ENCODE results near the gene JAZF1.
"Not testable (repeated sequence)": the region's sequence is repeated elsewhere in the genome, so short reads cannot be mapped to it uniquely, and the experiment has no call there.

The JAZF1 gene

DNA sequence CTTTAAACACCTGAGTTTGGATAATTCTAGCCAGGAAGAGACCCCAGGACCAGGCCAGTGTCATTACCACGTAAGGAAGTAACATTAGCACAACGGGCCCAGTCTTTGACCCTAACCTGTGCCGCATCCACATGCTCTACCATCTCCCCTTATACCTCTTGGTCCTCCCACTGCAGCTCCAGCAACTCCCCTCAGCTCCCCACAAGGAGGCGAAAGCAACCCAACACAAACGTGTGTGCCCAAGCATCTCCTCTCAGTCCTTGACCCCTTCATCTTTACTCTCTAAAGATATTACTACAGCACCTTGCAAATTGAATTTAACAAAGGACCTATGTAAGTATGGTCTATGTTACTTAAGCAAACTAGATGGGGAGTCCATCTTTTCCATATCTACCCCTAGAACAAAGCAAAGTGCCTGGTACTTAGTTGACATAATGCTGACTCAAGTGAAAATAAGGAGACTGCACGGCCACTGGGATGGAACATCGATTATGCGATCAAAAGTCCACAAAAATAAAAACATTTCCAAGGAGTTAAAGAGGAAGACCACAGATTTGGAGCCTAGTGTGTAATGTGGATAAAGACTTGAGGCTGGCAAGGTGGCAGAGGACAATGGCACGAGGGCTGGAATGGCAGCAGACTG lies 147.7 kb downstream of the JAZF1 start:
- no peak for DNase-seq

DNA sequence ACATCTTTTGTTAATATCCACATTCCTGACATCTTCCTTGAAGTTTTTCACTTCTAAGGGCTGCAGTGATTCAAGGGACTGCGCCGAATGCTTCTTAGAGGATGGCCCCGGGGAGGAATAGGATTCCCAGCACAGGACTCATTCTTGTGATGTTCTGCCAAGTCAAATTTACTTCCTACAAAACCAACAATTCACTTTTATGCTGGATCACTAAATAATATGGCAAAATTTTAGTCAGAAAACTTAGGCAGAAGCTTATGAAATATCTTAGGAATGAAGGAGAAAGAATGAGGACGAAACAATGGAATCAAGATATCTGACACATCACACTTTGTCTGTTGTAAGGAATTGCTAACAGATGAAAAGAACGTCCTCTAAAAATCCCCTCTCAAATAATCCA lies 151.5 kb downstream of the JAZF1 start:
- DNase-seq: no peak

DNA sequence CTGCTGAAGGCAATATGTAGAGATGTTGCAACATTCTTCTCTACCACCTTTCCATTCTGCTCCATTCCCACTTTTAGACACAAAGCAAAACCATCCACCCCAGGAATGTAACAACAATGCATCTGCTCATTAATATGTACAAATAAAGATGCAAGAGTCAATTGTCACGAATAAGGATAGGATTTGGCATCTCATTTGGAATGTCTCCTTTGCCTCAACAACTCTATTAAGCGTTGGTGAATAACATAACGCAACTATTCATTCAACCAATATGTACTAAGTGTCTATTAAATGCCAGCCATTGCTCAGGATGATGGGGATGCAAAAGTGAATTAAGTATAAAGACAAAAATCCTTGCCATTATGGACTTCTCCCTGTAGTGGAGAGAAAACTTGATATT lies 152.1 kb downstream of the JAZF1 start:
- no peak for DNase-seq

DNA sequence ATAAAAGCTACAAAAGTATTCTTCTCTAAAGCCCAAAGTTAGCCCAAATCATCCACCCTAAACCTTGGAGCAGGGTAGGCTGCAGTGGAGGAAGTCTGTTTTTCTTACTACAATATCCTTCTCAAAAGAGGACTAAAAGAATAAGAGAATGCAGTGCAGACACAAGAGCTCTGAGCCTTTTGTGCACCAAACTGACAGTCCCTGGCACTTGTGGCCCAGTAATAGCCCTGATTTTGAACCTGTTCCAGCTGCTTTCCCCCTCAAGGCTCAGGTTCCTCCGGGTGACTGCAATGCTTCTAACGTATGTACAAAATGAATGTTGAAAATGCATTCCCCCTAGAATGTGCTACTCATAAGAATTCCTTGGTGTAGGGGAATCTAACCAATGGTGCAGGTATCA lies 154.4 kb downstream of the JAZF1 start:
- no peak for DNase-seq

DNA sequence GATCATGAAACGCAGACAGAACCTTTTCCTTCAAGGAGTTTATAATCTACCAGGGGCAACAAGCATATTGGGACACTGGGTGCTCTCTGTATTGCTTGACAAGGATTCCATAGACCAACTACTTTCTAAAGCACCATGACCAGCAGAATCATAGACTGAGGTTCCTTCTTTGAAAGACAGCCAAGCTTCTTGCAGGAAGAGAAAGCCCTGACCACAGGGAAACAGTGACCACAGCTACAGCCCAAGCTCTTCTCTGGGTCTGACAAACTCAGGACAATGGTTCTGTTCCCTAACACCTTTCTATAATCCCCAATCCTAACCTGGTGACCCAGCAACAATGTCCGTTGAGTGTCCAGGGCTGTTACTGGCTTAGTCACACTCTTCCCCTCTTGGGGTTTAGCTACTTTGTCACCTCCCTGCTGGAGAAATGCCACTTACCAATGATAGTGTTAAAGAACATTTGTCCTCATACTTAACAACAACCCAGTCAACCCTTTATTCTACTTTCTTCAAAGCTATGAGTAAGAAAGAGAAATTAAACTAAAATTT lies 155.7 kb downstream of the JAZF1 start:
- DNase-seq: no peak

DNA sequence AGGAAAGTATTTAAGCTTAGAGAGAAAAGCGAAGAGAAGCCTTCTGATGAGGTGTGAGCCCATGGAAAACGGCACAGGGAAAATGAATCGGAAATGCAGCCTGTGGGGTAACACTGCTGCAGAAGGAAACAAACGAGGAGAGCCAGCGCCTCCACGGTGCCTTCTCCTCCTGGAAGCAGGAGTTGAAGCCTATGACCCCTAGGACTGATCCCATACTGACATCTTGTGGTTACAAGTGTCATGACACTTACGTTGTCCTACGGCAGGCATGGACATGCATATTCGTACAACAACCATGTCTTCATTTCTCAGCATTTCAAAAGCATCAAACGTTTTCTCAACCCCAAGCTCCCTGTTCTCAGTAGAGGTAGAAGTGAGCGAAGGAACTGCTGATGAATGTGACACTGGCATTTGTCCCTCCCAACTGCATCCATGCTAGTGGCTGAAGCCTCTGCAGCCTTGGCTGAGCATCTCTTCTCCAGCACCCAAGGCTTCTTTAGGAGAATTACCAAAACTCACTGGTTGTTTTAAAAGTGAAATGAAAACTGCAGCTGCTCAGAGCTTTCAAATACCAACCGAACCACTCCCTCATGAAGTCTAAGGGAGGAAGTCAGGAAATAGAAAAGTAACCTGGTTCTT lies 160.2 kb downstream of the JAZF1 start:
- DNase-seq: peak; percentile 44

DNA sequence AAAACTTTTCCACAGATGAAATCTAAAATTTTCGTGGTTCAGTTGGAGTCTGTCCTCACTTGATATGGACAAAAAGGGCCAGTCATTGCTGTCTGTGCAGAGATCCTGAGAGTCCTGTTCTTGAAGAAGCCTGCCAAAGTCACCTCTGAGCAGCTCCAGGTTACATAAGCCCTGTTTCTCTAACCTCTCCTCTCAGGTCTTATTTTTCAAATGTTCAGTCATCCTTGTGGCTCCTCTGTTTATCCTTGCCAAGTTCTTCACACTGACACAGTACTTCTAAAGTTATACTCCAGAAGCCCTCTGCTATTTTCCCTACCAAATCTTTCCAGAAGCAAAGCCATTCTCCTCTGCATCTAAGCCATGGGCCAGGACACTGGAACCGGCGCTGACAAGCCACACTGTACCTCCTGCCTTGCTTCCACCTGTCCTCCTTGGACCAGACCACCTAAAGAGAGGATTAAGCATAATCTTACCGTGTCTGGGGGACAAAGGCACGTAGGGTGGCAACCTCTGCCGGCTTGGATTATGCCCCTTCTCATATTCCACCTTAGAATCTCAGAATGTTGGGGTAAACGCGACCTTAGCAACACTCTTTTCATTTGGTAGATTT lies 161.6 kb downstream of the JAZF1 start:
- no peak for DNase-seq

DNA sequence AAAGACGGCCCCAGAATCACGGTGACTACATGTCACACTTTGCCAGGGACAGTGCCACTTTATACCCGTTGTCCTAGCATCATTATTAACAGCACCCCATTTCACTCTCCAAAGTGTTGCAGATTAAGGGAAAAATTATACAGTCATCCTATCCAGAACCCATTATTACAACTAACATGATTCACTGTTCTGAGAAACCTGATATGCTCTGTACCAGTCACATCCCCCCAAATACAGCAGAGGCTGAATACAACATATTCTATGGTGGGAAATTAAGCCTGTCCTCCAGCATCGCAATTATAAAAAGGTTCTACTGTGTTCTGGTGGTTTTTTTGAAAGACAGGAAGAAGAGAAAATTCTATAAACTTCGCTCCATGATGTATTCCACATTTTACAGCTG lies 162.1 kb downstream of the JAZF1 start:
- DNase-seq: no peak

DNA sequence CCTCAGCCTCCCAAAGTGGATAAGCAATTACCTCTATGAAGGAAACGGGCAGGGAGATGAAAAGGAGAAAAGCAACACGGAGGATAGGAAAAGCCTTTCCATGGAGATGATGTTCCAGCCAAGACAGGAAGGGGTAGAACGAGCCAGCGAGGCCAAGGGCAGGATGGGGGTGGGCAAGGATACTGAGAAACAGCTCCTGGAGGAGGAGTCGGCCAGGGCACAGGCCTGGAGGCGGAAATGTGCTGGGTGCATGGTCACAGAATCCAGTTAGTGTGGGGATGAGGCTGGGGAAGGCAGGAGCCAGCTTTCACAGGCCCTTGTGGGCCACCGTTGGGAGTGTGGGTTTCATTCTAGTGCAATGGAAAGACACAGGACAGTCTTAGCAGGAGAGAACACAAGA lies 162.6 kb downstream of the JAZF1 start:
- no peak for DNase-seq

DNA sequence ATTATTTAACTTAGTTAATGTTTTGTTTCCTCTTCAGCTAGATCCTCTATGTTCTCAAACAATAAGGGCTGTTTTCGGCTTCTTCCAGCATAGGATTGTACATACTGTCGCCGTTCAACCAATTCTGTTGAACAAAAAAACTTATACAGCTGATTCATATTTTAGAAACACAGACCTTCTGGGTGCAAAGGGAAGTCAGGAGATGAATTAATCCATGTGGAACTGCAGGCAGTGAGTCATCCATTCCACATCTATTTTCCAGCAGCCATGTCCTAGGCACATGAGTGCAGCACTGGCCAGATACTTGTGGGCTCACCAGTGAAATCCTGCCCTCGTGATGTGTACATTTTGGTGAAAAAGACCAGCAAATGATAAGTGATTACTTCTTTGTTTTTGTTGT lies 163.2 kb downstream of the JAZF1 start:
- no peak for DNase-seq

DNA sequence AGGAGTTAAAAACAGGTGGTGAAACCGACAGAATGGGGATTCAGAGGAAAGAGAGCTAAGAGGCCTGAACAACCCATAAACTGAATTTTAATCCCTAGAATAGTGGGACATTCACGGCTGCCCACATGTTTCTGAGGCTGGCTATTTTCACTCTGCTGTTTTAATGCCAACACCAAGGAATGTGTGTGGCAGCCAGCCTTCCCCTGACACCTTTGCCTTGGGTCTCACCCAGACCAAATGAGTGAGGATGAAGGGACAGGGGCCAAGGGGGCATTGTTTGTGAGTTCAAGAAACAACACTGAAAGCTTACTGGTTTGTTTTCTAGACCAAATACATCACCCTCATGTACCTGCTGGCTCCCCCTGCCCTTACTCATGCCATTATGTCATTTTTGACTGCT lies 164.3 kb downstream of the JAZF1 start:
- DNase-seq: no peak

DNA sequence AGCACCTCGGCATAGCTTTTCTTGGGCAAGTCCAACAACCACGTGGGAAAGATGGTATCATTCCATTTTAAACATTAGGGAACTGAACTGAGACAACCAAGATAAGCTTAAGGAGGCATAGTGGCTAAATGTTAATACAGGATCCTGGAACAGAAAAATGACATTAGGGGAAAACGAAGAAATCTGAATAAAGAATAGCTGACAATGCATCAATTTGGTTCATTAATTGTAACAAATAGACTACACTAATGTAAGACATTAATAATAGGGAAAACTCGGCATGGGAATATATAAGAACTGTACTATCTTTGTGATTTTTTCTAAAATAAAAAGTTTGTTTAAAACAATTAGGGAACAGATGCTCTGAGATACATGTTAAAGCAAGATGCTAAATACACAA lies 165.4 kb downstream of the JAZF1 start:
- DNase-seq: no peak

DNA sequence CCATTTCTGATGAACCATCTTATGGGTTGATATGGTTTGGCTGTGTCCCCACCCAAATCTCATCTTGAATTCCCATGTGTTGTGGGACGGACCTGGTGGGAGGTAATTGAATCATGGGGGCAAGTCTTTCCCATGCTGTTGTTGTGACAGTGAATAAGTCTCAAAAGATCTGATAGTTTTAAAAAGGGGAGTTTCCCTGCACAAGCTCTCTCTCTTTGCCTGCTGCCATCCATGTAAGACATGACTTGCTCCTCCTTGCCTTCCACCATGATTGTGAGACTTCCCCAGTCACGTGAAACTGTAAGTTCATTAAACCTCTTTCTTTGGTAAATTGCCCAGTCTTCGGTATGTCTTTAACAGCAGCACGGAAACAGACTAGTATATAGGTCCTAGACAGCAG lies 166.3 kb downstream of the JAZF1 start:
- DNase-seq: not testable (repeated sequence)

DNA sequence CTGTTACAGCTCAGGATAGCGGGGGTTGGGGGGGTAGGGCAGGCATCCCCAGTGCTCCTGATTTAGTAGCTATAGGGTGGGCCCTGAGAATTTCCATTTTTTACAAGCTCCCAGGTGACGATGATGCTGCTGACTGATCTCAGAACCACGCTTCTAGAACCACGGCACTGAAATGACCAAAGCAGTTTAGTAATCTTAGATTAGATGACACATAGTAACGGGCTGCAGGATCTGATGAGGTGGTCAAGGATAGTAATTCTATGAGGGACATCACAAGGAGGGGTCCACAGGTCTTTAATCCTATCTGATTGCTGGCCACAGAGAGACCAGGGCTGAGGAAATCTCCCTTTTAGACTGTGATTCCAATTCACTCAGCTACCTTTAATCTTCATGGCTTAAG lies 167.2 kb downstream of the JAZF1 start:
- DNase-seq: no peak

DNA sequence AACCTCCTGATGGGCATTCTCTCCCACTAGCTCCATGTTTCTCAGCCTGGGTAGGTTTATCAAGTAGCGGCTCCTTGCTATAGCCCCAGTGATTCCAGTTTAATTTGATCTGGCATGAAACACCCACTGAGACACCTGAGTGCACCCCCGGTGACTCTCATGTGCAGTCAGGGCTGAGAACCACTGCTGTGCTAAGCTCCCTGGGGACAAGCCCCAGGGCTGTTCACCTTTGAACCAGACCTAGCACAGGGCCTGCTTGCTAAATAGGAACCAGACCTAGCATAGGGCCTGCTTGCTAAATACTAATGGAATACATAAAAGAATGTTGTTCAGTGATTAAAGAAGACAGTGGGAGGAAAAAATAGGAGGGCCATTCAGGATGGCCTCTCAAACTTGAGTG lies 167.6 kb downstream of the JAZF1 start:
- no peak for DNase-seq

DNA sequence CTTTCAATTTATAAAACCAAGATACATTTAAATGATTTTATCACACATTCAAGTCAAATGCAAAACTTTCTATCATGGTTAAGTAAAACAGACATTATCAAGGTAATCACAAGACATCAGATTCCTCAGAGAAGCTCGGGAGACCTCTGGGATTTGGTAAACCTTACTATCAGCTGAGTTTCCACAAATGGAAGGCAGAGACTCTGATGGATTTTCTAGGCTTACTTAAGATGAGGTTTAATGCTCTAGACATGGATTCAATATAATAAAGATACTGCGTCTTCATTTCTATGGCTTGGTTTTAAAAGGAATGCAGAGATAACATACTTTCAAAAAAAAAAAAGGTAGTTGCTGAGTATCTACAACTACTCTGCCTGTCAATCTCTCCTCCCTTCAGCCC lies 171.7 kb downstream of the JAZF1 start:
- no peak for DNase-seq

DNA sequence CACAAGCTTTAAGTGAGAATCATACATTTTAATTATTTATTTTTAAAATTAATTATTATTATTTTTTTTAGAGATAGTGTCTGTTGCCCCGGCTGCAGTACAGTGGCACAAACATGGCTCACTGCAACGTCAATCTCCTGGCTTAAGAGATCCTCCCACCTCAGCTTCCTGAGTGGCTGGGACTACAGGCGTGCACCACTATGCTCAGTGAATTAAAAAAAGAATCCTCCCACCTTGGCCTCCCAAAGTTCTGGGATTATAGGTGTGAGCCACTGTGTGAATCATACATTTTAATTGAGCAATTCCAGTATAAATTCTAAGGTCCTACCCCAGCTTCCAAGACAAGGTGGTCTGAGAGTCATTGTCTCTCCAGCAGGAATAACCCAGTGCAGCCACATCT lies 172.4 kb downstream of the JAZF1 start:
- no peak for DNase-seq

DNA sequence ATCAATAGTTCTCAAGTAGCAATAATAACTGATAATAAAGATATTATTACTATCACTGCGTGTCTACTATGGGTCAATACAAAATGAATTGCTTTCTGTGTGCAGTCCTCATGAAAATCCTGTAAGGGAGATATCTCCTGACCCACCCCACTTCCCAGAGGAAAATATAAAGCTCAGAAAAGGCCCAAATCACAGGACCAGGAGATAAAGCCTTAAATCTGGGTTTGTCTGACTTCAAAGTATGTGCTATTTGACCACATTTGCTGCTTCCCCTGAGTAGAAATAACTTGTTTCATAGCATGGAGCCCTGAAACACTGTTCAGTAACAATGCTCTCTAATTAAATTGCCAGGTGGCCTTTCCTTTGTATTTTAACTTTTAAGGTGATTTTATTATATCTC lies 174.1 kb downstream of the JAZF1 start:
- DNase-seq: no peak

DNA sequence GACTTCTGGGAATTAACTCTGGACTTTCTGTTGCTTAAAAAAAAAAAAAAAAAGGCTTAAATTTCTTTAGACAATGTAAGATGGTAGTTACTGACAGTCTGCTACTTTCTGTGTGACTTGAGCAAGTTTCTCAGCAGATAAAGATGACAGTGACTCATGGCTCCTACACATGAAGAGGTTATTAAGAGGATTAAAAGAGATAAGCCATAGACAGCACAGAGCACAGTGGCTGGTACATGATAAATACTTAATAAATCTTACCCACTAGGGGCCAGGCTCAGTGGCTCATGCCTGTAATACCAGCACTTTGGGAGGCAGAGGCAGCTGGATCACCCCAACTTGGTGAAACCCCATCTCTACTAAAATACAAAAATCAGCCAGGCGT lies 174.8 kb downstream of the JAZF1 start:
- no peak for DNase-seq

DNA sequence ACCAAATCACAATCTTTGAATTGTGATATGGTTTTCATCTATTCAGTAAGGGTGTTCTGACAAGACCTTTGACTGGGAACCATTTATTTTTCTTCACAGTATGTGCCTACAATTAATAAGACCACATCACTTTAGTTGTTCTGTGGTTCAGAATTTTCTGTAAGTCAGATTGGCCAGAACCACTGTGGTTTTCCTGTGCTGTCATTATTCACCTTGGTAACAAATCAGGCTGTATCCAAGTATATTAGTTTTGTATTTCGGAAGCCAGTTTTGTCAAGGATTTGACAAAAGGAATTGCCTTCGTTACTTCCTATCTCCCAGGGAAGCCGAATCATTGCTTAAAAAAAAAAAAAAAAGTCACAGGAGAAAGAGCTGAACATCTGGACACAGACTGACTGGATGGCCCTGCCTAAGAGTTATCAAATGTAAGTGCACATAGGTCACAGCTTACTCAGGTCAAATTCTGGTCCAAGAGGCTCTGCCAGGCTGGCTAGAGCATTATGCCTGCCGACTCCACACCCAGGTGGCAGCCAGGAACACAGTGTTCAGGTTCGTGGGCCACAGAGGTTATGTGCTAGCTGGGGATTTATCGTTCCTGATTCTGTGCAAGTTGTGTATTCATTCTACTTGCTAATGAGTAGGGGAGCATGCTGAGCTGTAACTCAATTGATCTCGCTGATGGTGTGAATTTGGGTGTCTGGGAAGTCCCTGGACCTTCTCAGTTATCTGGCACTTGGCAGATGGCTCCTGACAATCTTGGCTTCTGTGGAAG lies 175.3 kb downstream of the JAZF1 start:
- no peak for DNase-seq

DNA sequence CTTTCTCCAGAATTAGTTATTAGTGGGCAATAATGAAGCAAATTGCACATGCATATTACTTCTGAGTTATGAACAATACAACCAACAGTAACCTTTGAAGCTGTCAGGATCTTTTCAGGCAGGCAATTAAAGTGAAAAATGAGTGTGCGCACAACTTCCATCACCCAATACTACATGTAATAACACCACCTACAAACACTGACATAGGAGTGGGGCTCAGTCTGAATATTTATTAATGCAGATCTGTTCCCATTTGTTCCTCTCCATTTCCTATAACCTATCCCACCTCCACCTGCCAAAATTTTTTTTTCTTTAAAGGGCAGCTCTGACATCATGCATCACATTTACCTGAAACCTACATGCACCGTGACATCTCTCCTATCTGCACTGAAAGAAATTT lies 177.2 kb downstream of the JAZF1 start:
- DNase-seq: no peak

DNA sequence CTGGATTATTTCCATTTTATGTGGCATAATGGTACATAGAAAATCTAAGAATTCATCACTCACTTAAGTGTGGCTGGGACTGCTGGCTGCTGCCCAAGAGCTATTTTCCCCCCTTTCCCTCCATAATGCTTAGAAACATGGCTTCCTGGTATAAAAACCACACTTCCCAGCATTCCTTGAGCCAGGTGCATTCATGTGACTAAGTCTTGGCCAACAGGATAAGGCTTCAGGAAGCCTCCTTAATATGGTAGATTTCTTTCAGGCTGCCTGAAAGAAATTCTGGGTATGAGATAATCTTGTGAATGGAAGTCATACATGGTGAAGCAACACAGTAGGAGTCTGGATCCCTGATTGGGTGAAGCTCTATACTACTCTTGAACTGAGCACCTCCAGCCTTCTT lies 178.0 kb downstream of the JAZF1 start:
- no peak for DNase-seq

DNA sequence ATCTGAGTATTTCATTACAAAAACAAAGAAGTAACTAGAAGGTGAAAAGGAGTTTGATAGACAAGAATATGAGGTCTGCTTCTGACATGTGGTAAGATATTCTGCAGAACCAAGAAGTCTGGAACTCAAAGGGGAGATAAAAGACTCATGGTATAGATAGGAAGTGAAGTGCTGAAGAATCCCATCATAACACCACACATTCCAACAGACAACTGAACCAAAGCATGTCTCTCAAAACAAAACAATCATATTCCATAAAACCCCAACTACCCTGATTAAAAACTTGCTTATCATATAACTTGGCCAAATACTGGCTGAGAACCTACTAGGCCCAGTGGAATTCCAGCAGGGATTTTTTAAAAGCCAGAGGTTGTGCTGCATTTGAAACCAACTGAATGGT lies 178.7 kb downstream of the JAZF1 start:
- no peak for DNase-seq

DNA sequence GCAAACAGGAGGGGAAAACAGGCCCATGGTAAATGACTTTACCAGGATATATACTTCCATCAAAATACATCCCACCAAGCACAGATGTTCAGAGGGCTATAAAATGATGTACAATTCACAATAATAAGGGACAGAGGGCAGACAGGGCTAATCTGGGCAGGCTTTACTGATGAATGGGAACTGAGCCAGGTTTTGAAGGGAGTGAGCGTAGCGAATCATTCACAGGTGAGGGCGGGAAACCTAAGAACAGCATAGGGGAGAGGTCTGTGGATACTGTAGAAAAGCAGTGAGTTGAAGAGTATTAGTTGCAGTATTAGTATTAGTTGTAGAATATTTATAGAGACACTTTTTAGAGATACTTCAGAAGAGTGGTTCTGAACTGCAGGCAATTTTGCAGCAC lies 180.8 kb downstream of the JAZF1 start:
- no peak for DNase-seq

Data from stimulated activated CD4-positive, alpha-beta T cell treated with anti-CD3 and anti-CD28 coated beads, Interleukin-15, amount 100 ng/mL, for 24 hours (primary cell).